Stimulated activated CD4-positive, alpha-beta T cell treated with anti-CD3 and anti-CD28 coated beads, Interleukin-12 subunit alpha, Interleukin-12 subunit beta, amount 100 ng/mL, for 24 hours (primary cell): ENCODE measurements around the gene C6orf47.
"Not testable (repeated sequence)": the region's sequence is repeated elsewhere in the genome, so short reads cannot be mapped to it uniquely, and the experiment has no call there.

Experiments used
- DNase-seq, 2 experiments: peaks; one replicate each; pipeline ENCODE4 v3.0.0-alpha.2; 2020; ENCODE audit warnings: low read depth in 2 of 2

Gene C6orf47

DNA sequence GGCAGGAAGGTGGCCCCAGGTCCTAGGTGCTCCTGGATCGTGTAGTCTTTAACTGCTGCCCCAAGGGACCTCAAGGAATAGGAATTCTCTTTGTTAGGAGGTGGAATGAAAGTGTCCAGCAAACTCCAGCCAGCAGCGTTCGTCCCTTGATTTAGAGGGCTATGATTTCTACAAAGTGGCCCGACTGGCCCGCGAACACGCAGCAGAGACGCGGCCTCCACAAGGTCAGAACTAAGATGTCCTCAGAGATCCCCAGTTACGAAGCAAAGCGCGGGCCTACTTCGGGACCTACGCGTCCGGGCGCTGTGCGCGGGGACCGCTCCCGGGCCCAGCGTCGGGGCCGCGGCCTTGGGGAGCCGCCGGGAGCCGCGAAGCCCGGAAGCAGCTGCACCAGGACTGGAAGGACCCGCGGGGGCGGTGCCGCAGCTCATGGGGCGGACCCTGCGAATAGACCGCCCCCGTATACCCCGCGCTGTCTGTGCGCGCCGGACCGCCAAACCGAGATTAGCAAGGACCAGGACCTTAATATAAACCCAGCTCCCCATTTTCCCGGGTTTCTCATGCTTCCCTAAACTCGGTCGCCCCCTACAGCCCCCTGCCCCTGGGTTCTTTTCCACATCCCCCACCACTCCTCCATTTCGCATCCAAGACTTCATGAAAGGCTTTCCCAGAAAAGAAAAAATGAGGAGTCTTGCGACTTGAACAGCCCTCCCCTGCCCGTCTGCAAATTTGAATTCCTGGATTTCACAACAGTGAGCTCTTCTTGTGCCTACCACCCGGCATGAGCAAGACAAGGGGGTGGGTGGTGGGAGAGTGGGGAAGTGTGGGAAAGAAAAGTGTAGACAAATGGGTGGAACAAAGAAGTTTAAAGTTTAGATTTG lies at the start of gene C6orf47:
Gene C6orf47, minus strand, starts transcription at position 398 of the 881 bp plus-strand sequence. CDS start 831 bp downstream, outside the sequence.
- peak in 1 of 2 experiments; percentile 75 for DNase-seq

DNA sequence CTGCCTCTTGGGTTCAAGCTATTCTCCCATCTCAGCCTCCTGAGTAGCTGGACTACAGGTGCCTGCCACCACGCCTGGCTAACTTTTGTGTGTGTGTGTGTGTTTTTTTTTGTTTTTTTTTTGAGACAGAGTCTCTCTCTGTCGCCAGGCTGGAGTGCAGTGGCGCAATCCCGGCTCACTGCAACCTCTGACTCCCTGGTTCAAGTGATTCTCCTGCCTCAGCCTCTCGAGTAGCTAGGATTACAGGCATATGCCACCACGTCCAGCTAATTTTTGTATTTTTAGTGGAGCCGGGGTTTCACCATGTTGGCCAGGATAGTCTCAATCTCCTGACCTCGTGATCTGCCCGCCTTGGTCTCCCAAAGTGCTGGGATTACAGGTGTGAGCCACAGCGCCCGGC lies 48.6 kb upstream of the C6orf47 start:
- DNase-seq, result not testable (repeated sequence)

DNA sequence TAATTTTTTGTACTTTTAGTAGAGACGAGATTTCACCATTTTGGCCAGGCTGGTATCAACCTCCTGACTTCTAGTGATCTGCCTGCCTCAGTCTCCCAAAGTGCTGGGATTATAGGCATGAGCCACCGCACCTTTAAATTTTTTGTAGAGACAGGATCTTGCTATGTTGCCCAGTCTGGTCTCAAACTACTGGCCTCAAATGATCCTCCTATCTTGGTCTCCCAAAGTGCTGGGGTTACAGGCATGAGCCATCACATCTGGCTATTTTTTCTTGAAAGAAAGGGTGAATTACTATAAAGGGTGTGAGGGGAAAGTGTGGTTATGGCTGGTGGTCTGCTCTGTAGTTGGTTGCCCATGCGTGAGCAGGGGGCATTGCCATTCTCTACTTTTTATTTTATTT lies 47.6 kb upstream of the C6orf47 start:
- no peak for DNase-seq

GRCh38 chr6:31707701-31708100 lies 47.1 kb upstream of the C6orf47 start:
- DNase-seq, result no peak

- no peak for DNase-seq
These were observed 46.0 kb upstream of the C6orf47 start, which contains the start of gene LY6G6F for GRCh38 chr6:31706599-31706998. Gene LY6G6F (plus strand): TSS chr6:31706866. CDS start chr6:31706907, 41 bp downstream.

GRCh38 chr6:31705931-31706330 lies 45.4 kb upstream of the C6orf47 start:
- no peak for DNase-seq

GRCh38 chr6:31702819-31703716 lies 42.5 kb upstream of the C6orf47 start, which contains the start of gene ABHD16A:
Gene ABHD16A (minus strand): TSS chr6:31703324. CDS start chr6:31703281, 43 bp downstream.
- DNase-seq, result peak; percentile 90 to 98

GRCh38 chr6:31702405-31702818 lies 41.8 kb upstream of the C6orf47 start:
- peak in 1 of 2 experiments; percentile 24 for DNase-seq

DNA sequence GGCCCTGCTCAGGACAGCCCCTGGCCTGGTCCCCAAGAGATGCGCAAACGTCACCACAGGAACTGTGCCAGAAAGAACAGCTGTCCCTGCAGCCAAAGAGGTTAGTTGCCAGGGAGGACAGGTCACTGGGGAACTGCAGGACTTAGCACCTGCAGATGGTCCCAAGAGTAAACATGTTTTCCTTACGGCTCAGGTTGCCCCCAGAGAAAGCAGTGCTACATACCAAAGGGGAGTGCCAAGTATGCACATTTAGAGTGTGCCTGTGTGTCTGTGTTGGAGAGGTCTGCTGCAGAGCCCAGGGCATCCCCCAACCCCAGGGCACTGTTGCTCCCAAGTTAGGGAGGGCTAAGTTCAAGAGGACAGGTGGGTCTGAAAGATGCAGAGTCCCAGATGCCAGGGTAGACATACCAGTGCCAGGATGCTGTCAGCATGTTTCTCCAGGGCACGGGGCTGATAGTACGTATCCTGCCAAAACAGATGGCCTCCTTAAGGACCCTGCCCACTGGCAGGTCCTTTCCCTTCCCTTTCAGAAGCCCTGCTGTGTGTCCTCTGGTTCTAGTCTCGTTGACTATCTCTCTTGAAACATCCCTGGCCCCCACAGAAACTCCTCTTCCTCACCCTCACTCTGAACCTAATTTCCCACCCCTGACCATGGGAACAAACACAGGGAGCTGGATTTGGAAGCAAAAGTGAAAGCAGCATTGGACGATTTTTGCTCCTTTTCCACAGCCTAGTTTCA lies 41.3 kb upstream of the C6orf47 start:
- no peak for DNase-seq

GRCh38 chr6:31700740-31701401 lies 40.3 kb upstream of the C6orf47 start:
- DNase-seq, result no peak

- DNase-seq, result no peak
These were observed 37.0 kb upstream of the C6orf47 start for GRCh38 chr6:31697555-31697954.

DNA sequence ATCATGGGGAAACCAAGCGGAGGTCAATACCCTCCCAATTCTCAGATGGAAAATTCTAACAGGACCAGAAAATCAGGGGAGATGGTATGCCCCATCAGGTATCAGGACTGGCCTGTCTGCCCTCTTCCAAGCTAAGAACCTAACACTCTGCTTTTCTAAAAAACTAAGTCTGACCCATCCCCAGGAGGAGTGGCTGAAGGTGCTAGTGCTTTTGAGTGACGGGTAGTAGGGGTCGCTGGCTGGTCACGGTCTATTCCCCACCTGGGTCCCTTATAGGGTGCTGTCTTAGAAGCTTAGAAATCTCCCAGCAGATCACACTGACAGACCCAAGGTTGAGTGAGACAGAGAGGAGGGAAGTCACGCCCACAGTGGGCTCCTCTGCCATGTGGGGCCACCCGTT lies 33.0 kb upstream of the C6orf47 start:
- no peak for DNase-seq

GRCh38 chr6:31692886-31693285 lies 32.3 kb upstream of the C6orf47 start:
- DNase-seq, result no peak

DNA sequence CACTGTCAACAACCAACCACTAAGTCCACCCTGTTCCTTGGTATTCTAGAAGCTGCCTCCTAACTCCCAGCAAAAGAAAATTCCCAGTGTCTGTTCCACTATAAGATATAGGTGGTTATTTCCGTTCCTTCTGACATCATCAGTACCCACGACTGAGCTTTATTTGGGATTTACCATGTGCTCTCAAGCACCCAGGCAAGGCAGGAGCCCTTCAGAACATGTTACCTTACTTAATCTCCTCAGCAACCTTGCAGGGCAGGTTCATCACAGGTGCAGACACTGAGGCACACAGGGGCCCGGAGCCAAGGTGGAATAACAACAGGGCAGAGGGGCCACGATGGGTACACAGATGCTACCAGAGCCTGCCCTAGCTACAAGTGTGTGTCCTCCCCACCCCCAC lies 31.8 kb upstream of the C6orf47 start:
- DNase-seq, result no peak

GRCh38 chr6:31691564-31692108 lies 31.1 kb upstream of the C6orf47 start:
- no peak for DNase-seq

DNA sequence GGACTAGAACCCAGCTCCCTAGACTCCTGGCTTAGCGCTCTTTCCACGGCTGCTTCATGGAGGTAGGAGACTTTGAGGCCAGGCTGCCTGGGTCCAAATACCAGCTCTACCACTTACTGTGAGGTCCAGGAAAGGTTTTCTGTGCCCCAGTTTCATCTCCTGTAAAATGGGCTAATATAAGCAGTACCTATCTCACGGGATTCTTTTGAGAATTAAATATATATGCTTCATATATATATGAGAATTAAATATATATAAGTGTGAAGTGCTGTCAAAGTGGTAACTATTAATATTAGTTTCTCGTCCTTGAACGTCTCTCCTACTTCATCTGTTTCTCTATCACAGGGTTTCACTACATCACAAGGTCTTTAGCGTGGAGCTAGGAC lies 30.5 kb upstream of the C6orf47 start:
- DNase-seq, result no peak

GRCh38 chr6:31690231-31691077 lies 29.9 kb upstream of the C6orf47 start:
- no peak for DNase-seq

DNA sequence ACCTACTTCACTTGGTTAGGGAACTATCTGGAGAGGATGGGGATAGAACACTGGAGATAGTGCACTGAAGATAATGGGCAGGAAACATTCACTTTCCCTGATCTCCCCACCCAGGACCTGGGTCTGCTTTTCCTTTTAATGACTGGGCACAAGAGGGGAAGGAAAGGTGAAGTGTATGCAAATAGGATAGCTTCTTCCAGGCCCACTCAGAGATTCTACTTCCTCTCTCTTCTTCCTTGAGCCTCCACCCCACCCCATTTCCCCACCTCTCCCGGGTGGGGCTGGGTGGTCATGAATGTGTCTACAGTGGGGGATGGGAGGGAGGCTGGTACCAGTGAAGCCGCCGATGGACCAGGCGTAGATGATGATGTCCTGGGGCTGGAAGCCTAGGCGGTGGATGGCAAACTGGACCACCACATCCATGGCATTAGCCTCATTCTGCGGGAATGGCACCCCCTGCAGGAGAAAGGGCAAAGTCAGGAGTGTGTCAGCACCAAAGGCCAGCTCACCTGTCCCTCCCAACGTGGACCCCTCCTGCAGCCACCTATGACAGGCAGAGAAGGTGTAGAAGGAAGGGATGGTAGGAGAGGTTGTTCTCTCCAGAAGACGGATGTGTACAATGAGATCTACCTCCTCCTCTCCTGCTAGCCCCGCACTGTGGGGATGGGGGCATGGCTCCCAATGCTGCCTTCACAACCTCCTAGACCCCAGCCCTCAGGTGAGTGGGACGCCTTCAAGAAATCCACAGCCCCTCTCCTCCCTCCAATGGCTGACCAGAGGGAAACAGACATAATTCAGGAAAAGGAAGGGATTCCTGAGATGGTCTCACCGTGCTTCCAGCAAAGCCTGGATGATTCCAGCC lies 28.9 kb upstream of the C6orf47 start:
- DNase-seq, result no peak
